ENCODE measurements around the gene UNC13B.
"Not testable (repeated sequence)": the region's sequence is repeated elsewhere in the genome, so short reads cannot be mapped to it uniquely, and the experiment has no call there.

The UNC13B gene

DNA sequence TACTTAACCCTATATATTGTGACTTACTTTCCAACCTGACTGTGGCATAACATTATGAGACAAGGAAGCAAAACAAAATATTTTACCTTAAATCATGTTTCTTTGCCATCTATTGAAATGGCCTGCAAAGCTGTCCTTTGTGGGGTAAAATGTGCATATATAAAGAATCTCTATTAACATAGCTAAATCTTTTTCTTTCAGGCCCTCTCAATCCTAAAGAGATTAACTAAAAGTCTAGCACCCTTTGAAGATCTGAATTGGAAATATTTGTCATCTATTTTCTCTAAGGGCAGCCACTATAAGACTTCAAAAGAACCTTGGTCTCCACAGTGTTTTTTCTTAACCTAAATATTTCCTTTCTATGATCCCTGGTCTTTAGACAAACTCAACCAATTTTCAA, 5.0 kb upstream of the UNC13B start:
- no peaks in the 10 kb centered on the region for H3K9me2 ChIP-seq (ENCODE audit: low read depth, low read length)
- H3F3A ChIP-seq (ENCODE audit: insufficient read depth, low read length): no peaks in the 10 kb centered on the region
- no peak overlapping the region for H2AFZ ChIP-seq (ENCODE audit: low read length)
- H3K9me3 ChIP-seq (ENCODE audit: low read length): no peaks in the 10 kb centered on the region
- H3K79me2 ChIP-seq (ENCODE audit: insufficient read depth, low read length): no peaks in the 10 kb centered on the region
- no peak overlapping the region for H3K4me3 ChIP-seq (ENCODE audit: low read depth, low read length, poor library complexity, severe bottlenecking)
- H3K4me2 ChIP-seq (ENCODE audit: low read length): no peak overlapping the region
- H3K27ac ChIP-seq (ENCODE audit: low read depth, low read length, poor library complexity, severe bottlenecking): no peak overlapping the region
- TF ChIP-seq EZH2 (IDR thresholded peaks at IDR 0.05; ENCODE audit: borderline replicate concordance, low read length) (no peak), CTCF (IDR thresholded peaks at IDR 0.05; ENCODE audit: low read length) (no peak)
- H3K4me1 ChIP-seq (ENCODE audit: insufficient read depth, low read length, severe bottlenecking): no peaks in the 10 kb centered on the region
- H3K9ac ChIP-seq (ENCODE audit: low read length): no peak overlapping the region
- H3K36me3 ChIP-seq (ENCODE audit: insufficient read depth, low read length): no peaks in the 10 kb centered on the region
- H3K27me3 ChIP-seq (ENCODE audit: insufficient read depth, low read length): no peaks in the 10 kb centered on the region
- H4K20me1 ChIP-seq (ENCODE audit: insufficient read depth, low read length): no peaks in the 10 kb centered on the region

DNA sequence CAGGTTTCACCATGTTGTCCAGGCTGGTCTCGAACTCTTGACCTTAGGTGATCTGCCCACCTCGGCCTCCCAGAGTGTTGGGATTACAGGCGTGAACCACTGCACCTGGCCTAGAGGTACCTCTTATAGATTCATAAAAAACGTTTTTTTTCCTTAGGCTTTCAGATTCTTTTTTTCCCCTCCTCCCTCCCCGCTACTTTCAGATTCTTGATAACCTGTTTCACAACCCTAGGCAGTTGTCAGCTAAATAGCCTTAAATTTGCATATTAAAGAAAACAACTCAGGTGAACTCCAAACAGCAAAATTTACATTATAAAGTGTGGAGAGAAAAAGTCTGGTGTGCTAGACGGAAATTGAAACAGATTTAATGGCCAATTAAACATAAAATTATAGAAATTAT, 4.0 kb upstream of the UNC13B start:
- H3K9ac ChIP-seq (ENCODE audit: low read length); H3K9me2 ChIP-seq (ENCODE audit: low read depth, low read length); H3K27me3 ChIP-seq (ENCODE audit: insufficient read depth, low read length); H3K4me1 ChIP-seq (ENCODE audit: insufficient read depth, low read length, severe bottlenecking); H3K4me3 ChIP-seq (ENCODE audit: low read depth, low read length, poor library complexity, severe bottlenecking); H3K9me3 ChIP-seq (ENCODE audit: low read length); H2AFZ ChIP-seq (ENCODE audit: low read length); H3K79me2 ChIP-seq (ENCODE audit: insufficient read depth, low read length); H3K36me3 ChIP-seq (ENCODE audit: insufficient read depth, low read length); H3K27ac ChIP-seq (ENCODE audit: low read depth, low read length, poor library complexity, severe bottlenecking); H4K20me1 ChIP-seq (ENCODE audit: insufficient read depth, low read length); H3K4me2 ChIP-seq (ENCODE audit: low read length); H3F3A ChIP-seq (ENCODE audit: insufficient read depth, low read length): not testable (repeated sequence)

DNA sequence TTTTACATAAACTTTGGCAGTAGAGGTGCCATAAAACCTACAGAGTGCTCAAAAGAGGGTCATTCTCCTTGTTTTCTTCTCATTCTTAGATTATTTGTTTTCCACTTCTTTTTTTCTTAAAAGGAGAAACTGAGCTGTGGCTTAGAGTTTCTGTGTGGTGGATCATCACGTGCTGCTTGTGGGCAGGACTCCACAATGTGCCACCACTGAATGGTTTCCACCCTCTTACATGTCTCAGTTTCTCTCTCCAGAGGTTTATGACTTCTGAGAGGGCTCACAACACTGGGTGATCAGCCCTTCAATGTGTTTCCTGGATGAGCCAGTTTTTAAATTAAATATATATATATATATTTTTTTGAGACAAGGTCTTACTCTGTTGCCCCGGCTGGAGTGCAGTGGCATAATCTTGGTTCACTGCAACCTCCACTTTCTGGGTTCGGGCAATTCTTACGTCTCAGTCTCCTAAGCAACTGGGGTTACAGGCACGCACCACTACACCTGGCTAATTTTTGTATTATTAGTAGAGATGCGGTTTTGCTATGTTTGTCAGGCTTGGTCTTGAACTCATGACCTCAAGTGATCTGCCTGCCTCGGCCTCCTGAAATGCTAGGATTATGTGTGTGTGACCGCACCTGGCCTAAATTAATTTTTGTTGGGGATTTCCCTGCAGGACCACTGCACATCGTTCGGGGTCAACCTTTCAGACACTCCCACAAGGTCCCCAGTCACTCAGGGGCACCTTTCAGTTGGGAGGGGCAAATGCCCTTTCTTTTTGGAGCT, 3.1 kb upstream of the UNC13B start:
- Histone ChIP-seq H3K27ac (ENCODE audit: low read depth, low read length, poor library complexity, severe bottlenecking) (no peak overlapping the region), H2AFZ (ENCODE audit: low read length) (no peak overlapping the region), H3K9ac (ENCODE audit: low read length) (no peak overlapping the region), H3K4me2 (ENCODE audit: low read length) (no peak overlapping the region), H3K4me1 (ENCODE audit: insufficient read depth, low read length, severe bottlenecking) (no peaks in the 10 kb centered on the region), H3K9me2 (ENCODE audit: low read depth, low read length) (no peaks in the 10 kb centered on the region), H3K4me3 (ENCODE audit: low read depth, low read length, poor library complexity, severe bottlenecking) (no peak overlapping the region), H3K36me3 (ENCODE audit: insufficient read depth, low read length) (no peaks in the 10 kb centered on the region), H3K79me2 (ENCODE audit: insufficient read depth, low read length) (no peaks in the 10 kb centered on the region), H3K9me3 (ENCODE audit: low read length) (no peaks in the 10 kb centered on the region), H3F3A (ENCODE audit: insufficient read depth, low read length) (no peaks in the 10 kb centered on the region), H3K27me3 (ENCODE audit: insufficient read depth, low read length) (no peaks in the 10 kb centered on the region), H4K20me1 (ENCODE audit: insufficient read depth, low read length) (no peaks in the 10 kb centered on the region)
- TF ChIP-seq CTCF (IDR thresholded peaks at IDR 0.05; ENCODE audit: low read length) (no peak), EZH2 (IDR thresholded peaks at IDR 0.05; ENCODE audit: borderline replicate concordance, low read length) (no peak)

Measured in OCI-LY1 (cell line).